ENCODE results near the gene KIT.

DNA sequence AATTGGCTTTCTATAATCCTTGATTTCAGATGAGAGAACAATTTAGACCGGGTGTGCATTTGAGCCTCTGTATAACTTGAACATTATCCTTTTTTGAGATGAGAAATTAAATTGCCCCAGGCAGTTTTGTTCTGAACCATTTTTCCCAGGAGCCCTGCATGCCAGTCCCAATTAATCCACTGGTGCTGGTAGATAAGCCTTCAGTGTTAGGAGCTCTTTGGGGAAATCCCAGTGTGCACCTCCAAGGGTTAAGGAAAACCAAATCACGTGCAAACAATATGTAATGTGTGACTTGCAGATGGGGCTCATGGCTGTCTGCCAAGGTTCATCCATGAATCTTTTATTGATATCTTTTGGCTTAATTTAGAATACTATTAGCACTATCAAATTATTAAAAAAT is 43.2 kb downstream of the KIT start:
- TF ChIP-seq, protein P1, sequence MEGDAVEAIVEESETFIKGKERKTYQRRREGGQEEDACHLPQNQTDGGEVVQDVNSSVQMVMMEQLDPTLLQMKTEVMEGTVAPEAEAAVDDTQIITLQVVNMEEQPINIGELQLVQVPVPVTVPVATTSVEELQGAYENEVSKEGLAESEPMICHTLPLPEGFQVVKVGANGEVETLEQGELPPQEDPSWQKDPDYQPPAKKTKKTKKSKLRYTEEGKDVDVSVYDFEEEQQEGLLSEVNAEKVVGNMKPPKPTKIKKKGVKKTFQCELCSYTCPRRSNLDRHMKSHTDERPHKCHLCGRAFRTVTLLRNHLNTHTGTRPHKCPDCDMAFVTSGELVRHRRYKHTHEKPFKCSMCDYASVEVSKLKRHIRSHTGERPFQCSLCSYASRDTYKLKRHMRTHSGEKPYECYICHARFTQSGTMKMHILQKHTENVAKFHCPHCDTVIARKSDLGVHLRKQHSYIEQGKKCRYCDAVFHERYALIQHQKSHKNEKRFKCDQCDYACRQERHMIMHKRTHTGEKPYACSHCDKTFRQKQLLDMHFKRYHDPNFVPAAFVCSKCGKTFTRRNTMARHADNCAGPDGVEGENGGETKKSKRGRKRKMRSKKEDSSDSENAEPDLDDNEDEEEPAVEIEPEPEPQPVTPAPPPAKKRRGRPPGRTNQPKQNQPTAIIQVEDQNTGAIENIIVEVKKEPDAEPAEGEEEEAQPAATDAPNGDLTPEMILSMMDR (IDR thresholded peaks at IDR 0.05): no peak
- no peak for TF ChIP-seq EZH2 (IDR thresholded peaks at IDR 0.05; ENCODE audit: borderline replicate concordance, insufficient read depth, low read depth, low read length, poor library complexity, severe bottlenecking)
